Prostate gland (tissue), 2 donors: Measurements from ENCODE around the gene SYCE3. TPM values are rescaled to one million over a fixed set of nuclear protein-coding genes. Genes with fewer than 3 reads are reported as not detected.

Experiments used
- DNase-seq: peaks from one replicate; pipeline ENCODE4 v3.0.0-alpha.2; 2019; ENCODE audit warnings: low spot score
- H3K27ac ChIP-seq, 2 donors: fragments of 200-600 bp; sonication (generic); 2 replicates each; pipeline ENCODE4 v1.5.1; 2017 to 2019
- H3K27me3 ChIP-seq: fragments of 200-600 bp; sonication (generic); replicated peaks from 2 replicates; pipeline ENCODE4 v1.5.1; 2019; ENCODE audit not compliant: insufficient read depth
- H3K36me3 ChIP-seq, 2 donors: fragments of 200-600 bp; sonication (generic); 1 replicate in 1 of 2; 2 replicates in 1 of 2; pipeline versions ENCODE4 v1.5.1 to v1.8.1; 2017 to 2019
- H3K4me1 ChIP-seq: fragments of 200-600 bp; sonication (generic); replicated peaks from 2 replicates; pipeline ENCODE4 v1.5.1; 2019
- H3K4me3 ChIP-seq, 2 donors: fragments of 200-600 bp; sonication (generic); 2 replicates each; pipeline ENCODE4 v1.5.1; 2017 to 2019
- H3K9me3 ChIP-seq: fragments of 200-600 bp; sonication (generic); 2 replicates; pipeline ENCODE4 v1.5.1; 2017
- POLR2A ChIP-seq: fragments of 450-650 bp; IDR thresholded peaks from one replicate; pipeline ENCODE4 v1.6.1; 2016; ENCODE audit warnings: antibody characterized with exemption, mild to moderate bottlenecking
- POLR2AphosphoS5 ChIP-seq: sonication (generic); formaldehyde crosslinking; IDR thresholded peaks from one replicate; pipeline ENCODE4 v1.6.1; 2017; ENCODE audit warnings: antibody characterized with exemption
- WGBS: methylation state at CpG from one replicate; pipeline ENCODE4 v1.1.5; 2018; 5-methylcytosine and 5-hydroxymethylcytosine counted together
- intact Hi-C: fragments of 100-400 bp; cut with DNase I; formaldehyde crosslinking; loops from one replicate; pipeline ENCODE4 v1.14.2; 2022
- total RNA-seq, 2 donors: library from RNA; depleted of rRNA; stranded (reverse); fragments of >200 nt; gene quantifications; one replicate each; pipeline ENCODE4 v1.1.0, GENCODE V29; 2016
- TF ChIP-seq, protein P1 (sequence below), 4 experiments: fragments of 200-600 bp in 2 of 4; fragments of 450-650 bp in 2 of 4; sonication (generic) in 2 of 4; IDR thresholded peaks; 1 replicate in 3 of 4; 2 replicates in 1 of 4; pipeline ENCODE4 v1.5.1; 2016 to 2019; ENCODE audit warnings: antibody characterized with exemption in 4 of 4, mild to moderate bottlenecking in 2 of 4, moderate library complexity in 2 of 4

The SYCE3 gene
- total RNA-seq, 2 donors from 2014 or later, result 10.2 TPM; not detected in 1

DNA sequence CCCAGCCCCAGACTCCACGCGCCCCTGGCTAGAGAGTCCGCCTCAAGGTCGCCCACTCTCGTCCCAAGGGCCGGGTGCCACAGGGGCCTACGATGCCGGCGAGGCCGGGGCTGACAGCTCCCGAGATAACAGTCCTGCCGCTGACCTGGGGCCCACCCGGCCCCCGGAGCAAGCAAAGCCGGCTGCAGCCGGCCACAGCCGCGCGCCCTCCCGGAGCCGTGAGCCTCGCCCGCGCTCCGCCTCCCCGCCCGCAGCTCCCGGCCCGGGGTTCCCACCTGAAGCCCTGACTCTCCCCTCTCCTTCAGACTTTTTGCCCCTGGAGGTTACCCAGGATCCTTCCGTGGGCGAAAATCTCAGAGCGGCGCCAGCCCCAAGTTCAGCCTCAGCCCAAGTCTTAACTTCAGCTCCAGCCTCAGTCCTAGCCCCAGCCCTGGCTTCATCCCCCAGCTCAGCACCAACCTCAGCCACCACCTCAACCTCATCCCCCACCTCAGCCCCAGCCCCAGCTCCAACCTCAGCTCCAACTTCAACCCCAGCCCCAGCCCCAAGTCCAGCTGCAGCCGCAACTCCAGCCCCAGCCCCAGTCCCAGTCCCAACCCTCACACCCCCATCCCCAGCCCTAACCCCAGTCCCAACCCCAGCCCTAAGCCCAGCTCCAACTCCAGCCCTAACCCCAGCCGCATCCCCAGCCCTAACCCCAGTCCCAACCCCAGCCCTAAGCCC lies 15.3 kb downstream of the SYCE3 start:
- H3K27me3 ChIP-seq, result peaks cover 4% of the 10 kb centered on the region
- H3K4me3 ChIP-seq, result no peak overlapping the region
- TF ChIP-seq, protein P1, sequence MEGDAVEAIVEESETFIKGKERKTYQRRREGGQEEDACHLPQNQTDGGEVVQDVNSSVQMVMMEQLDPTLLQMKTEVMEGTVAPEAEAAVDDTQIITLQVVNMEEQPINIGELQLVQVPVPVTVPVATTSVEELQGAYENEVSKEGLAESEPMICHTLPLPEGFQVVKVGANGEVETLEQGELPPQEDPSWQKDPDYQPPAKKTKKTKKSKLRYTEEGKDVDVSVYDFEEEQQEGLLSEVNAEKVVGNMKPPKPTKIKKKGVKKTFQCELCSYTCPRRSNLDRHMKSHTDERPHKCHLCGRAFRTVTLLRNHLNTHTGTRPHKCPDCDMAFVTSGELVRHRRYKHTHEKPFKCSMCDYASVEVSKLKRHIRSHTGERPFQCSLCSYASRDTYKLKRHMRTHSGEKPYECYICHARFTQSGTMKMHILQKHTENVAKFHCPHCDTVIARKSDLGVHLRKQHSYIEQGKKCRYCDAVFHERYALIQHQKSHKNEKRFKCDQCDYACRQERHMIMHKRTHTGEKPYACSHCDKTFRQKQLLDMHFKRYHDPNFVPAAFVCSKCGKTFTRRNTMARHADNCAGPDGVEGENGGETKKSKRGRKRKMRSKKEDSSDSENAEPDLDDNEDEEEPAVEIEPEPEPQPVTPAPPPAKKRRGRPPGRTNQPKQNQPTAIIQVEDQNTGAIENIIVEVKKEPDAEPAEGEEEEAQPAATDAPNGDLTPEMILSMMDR (IDR thresholded peaks at IDR 0.05), result no peak
- TF ChIP-seq POLR2AphosphoS5, result no peak
- no peak for TF ChIP-seq POLR2A
- H3K27ac ChIP-seq, result no peak overlapping the region
- no peaks in the 10 kb centered on the region for H3K9me3 ChIP-seq
- no peak for DNase-seq
- H3K4me1 ChIP-seq, result no peaks in the 10 kb centered on the region
- WGBS, result 45% methylated on average over 35 of the region's 35 CpGs
- intact Hi-C loops, result no loop called here
- H3K36me3 ChIP-seq, result no peaks in the 10 kb centered on the region

DNA sequence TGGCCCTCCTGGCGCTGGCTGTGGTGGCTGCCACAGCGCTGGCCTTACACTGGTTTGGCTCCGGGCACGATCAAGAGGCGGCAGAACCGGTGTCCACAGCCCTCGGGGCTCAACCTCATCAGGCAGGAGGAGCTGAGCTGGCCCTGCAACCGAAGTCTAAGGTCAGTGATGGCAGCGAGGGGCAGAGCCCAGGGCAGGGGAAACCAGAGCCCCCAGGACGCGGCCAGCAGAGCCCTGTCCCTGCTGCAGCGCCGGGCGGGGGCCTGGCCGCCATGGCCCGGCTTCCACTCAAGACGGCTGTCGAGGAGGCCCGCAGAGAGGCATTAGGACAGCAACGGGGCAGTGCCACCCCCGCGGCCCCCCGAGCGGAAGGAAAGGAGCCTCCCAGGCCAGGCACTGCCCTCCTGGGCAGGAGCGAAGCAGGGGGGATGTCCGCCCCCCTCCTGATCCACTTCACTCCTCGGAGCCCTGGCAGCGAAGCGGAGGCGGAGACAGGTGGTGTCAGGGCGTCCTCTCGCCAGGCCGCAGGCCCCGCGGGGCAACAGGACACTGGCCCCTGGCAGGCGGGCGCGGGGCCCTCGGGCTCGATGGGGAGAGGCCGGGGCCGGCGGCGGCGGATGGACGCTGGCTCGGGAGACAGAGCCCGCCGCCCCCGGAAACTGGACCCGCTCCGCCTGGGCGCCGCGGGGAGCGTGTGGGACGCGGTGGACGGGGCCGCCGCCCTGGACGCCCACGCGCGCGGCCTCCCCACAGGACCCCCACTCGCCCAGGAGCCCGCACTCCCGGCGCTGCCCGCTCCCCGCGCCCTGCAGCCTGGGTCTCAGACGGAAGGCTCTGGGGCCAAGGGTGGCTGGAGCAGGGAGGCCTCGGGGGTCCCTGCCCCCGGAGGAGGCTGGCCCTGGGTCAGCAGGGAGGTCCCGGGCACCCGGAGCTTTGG lies 16.1 kb downstream of the SYCE3 start:
- no peak overlapping the region for H3K4me3 ChIP-seq
- H3K27me3 ChIP-seq, result peaks cover 4% of the 10 kb centered on the region
- WGBS, result 65% methylated on average over 48 of the region's 78 CpGs

DNA sequence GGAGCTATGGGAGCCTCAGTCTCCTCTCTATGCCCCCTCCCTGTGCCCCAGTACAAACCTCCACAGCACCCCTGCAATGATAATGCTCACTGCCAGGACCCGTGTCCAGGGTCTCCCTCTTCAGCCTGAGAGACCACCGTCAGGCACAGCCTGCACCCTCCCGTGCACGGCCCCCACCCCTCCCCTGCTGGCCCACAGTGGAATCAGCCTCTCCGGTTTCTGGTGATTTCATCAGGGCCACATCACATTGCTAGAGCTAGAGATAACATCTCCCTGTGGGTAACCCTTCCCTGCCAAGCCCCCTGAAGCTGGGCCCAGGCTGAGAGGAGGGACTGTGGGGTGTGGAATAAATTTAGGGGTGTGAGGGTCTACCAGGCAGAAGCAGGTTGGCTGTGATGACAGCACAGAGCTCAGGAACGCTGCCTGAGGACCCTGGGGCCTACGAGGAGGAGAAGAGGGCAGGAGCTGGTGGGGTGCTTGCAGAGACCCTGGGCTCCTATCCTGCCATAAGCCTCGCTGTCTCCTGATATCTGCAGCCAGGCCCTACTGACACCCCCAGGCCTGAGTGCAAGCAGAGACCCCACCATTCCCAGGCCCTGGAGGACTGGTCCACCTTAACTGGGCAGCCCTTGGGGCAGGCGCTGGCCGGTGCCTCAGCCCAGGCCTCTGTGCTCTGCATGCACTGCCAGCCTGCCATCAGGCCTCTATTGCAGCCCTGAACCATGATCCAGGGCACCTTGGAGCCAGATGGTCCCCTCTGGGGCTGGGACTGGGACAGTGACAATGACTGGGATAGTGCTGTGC lies 17.0 kb downstream of the SYCE3 start, which contains the start of gene KLHDC7B:
TSS of gene KLHDC7B (plus strand) at position 378 of the 804 bp plus-strand sequence. CDS start at position 723, 345 bp downstream.
- TF ChIP-seq POLR2A (no peak), POLR2AphosphoS5 (no peak)
- TF ChIP-seq, protein P1 (IDR thresholded peaks at IDR 0.05), result no peak
- intact Hi-C loops, result no loop called here
- no peaks in the 10 kb centered on the region for H3K4me1 ChIP-seq
- WGBS, result 62% methylated on average over 10 of the region's 10 CpGs
- no peaks in the 10 kb centered on the region for H3K36me3 ChIP-seq
- DNase-seq, result no peak
- no peak within 1 kb of the TSS for H3K4me3 ChIP-seq
- H3K27me3 ChIP-seq, result peaks cover 4% of the 10 kb centered on the region
- H3K9me3 ChIP-seq, result no peaks in the 10 kb centered on the region
- H3K27ac ChIP-seq, result no peak within 1 kb of the TSS

More for the DNA sequence above, 16.1 kb downstream of the SYCE3 start:
- Histone ChIP-seq H3K4me1 (no peaks in the 10 kb centered on the region), H3K27ac (no peak overlapping the region), H3K36me3 (no peaks in the 10 kb centered on the region), H3K9me3 (no peaks in the 10 kb centered on the region)
- intact Hi-C loops, result no loop called here
- no peak for TF ChIP-seq POLR2A
- TF ChIP-seq POLR2AphosphoS5, result no peak
- TF ChIP-seq, protein P1 (IDR thresholded peaks at IDR 0.05), result no peak
- DNase-seq, result no peak

DNA sequence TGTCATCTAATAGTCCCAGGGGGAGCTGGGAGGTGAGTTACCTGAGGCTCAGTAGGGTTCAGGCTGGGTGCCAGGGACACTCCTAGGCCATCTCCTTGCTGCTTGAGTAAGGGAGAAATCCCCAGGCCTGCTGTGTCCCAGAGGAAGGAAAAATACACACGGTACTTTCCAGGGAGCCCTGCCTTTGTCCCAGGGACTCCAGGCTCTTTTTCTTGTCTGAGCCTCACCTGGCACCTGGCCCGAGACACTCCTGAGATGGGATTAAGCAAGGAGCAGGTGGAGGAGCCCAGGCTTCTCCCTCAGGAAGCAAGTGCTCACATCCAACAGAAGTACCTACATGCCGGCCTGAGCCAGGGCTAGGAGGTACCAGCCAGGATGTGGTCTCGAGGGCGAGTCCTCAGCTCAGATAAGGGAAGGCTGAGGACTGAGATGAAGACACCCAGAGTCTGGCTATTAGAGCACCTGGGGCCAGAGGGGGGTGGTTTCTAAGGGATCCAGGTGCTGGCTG lies 17.9 kb downstream of the SYCE3 start:
- DNase-seq, result no peak
- intact Hi-C loops, result no loop called here
- Histone ChIP-seq H3K36me3 (no peaks in the 10 kb centered on the region), H3K9me3 (no peaks in the 10 kb centered on the region), H3K4me1 (no peaks in the 10 kb centered on the region), H3K4me3 (no peak overlapping the region), H3K27ac (no peak overlapping the region), H3K27me3 (peaks cover 4% of the 10 kb centered on the region)
- TF ChIP-seq, protein P1 (IDR thresholded peaks at IDR 0.05), result no peak
- TF ChIP-seq POLR2A, result no peak
- no peak for TF ChIP-seq POLR2AphosphoS5
- WGBS, result 67% methylated on average over 5 of the region's 5 CpGs
